Fibroblast of the conjunctiva (primary cell): ENCODE measurements around the gene SNX11.
"Not testable (repeated sequence)": the region's sequence is repeated elsewhere in the genome, so short reads cannot be mapped to it uniquely, and the experiment has no call there.

ENCODE experiments used
- DNase-seq: peaks from one replicate; pipeline ENCODE4 v3.0.0-alpha.2; 2010; ENCODE audit warnings: low read depth

Gene SNX11, protein sequence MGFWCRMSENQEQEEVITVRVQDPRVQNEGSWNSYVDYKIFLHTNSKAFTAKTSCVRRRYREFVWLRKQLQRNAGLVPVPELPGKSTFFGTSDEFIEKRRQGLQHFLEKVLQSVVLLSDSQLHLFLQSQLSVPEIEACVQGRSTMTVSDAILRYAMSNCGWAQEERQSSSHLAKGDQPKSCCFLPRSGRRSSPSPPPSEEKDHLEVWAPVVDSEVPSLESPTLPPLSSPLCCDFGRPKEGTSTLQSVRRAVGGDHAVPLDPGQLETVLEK

GRCh38 chr17:48107137-48108055, at the start of gene SNX11:
TSS of gene SNX11 (plus strand) at chr17:48107766. CDS start at chr17:48112044, 4,278 bp downstream.
- peak; percentile 59 for DNase-seq

GRCh38 chr17:48058393-48059124, 49.0 kb upstream of the SNX11 start:
- DNase-seq = no peak

GRCh38 chr17:48059125-48059668, 48.4 kb upstream of the SNX11 start:
- no peak for DNase-seq

- no peak for DNase-seq
Measured at GRCh38 chr17:48060249-48060648, 47.3 kb upstream of the SNX11 start.

DNA sequence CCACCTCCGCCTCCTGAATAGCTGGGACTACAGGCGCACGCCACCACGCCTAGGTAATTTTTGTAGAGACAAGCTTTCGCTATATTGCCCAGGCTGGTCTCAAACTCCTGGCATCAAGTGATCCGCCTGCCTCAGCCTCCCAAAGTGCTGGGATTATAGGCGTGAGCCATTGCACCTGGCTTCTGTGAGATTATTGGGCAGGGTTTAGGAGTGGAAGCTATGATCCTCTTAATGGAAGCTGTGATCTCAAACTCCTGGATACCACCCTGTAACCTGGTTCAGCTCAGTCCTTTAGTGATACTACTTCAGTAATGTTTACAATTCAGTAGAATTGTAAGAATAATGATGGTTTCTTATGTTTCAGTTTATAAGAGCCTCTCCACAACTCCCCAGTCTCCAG, 45.3 kb upstream of the SNX11 start:
- no peak for DNase-seq

DNA sequence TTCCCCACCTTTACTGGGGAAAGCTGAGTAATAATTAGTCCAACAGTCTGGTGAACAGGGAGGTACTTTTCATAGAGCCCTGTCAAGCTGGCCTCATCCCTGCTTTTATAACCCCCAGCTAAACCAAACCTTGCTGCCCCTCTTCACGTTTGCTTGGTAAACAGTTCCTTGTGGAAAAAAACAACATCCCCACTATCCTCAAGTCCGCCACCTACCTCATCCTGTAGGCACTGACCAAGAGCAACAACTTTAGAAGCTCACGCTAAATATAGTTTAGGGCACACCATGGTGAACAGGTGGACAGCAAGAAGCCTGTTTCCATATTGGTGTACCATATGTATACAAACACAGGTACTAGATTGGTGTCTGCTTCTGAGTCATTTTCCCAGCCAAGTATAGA, 42.9 kb upstream of the SNX11 start:
- DNase-seq = no peak

DNA sequence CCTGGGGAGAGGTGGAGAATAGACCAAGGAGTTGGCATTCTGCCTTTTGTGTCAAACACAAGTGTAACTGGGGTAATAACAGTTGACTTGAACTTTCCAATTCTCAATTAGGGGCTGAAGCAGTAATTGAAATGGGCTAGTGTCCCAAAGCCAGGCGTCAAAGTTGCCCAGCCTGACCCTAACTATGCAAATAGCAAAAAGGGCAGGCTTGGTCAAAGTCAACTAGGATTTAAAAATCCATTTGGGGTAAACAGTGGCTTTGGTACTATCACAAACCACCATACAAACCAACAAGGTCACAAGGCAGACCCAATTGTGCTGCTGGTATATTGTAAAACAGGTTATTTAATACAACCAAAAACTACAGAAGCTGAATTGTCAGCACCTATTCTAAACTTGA, 41.4 kb upstream of the SNX11 start:
- DNase-seq = no peak

- no peak for DNase-seq
Measured at GRCh38 chr17:48066656-48067055, 40.9 kb upstream of the SNX11 start.

DNA sequence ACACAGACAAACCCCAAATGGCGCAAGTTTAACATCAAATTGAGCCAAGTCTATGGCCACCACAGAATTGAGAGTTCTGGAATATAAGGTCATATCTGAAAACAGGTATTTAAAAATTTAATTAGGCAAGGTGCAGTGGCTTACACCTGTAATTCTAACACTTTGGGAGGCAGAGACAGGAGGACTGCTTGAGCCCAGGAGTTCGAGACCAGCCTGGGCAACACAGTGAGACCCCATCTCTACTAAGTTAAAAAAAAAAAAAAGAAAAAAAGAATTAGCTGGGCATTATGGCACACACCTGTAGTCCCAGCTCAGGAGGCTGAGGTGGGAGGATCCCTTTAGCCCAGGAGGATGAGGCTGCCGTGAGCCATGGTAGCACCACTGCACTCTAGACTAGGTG, 40.3 kb upstream of the SNX11 start:
- no peak for DNase-seq

GRCh38 chr17:48067808-48068207, 39.8 kb upstream of the SNX11 start:
- DNase-seq = not testable (repeated sequence)

DNA sequence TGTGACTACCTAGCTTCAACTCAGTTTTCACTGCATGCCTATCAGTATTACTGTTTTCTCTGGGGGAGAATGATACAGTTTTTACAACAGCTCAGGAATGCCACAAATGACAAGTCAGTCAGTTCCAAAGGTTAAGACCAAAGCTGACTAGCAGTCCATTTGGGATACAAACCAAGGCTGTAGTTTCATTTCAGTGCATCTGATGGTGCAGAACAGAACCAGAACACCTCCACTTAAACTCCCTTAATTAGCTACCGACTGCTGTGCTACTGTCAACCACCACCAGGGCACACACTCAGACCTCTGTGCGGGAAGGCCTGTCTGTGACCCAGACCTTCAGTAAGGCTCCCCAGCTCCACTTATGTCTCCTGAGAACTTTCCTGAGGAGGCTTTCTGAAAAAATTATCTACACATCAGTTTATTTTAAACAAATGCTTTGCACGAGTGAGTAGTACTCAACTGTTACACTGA, 39.0 kb upstream of the SNX11 start:
- DNase-seq = no peak

GRCh38 chr17:48070195-48070594, 37.4 kb upstream of the SNX11 start:
- DNase-seq = no peak

- no peak for DNase-seq
Measured at GRCh38 chr17:48071654-48072053, 35.9 kb upstream of the SNX11 start.

DNA sequence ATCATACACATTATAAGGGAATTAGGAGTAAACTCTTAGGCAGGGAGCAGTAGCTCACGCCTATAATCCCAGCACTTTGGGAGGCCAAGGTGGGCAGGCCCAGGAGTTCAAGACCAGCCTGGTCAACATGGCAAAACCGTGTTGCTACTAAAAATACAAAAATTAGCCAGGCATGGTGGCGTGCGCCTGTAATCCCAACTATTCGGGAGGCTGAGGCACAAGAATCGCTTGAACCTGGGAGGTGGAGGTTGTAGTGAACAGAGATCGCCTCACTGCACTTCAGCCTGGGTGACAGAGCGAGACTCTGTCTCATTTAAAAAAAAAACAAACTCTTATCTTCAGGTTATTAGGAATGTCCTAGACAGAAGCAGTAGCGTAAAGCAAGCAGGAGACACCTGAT, 34.8 kb upstream of the SNX11 start:
- DNase-seq = not testable (repeated sequence)

DNA sequence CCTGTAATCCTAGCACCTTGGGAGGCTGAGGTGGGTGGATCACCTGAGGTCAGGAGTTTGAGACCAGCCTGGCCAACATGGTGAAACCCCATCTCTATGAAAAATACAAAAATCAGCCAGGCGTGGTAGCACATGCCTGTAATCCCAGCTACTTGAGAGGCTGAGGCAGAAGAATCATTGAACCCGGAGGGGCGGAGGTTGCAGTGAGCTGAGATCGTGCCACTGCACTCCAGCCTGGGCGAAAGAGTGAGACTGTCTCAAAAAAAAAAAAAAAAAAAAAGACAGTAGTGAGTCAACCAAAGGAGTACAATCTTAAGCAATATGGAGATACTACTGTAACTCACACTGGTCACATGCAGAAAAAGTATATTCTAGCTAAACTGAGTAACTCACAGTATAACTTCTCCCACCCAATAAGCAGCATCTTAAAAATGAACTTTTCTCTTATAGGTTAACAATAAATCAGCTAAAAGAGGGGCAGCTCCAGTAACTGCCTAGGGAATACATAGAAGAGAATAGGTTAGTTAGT, 33.9 kb upstream of the SNX11 start:
- DNase-seq = not testable (repeated sequence)

- peak; percentile 75 for DNase-seq
Measured at GRCh38 chr17:48074322-48075081, 33.1 kb upstream of the SNX11 start.

- not testable (repeated sequence) for DNase-seq
Measured at GRCh38 chr17:48077152-48077551, 30.4 kb upstream of the SNX11 start.

DNA sequence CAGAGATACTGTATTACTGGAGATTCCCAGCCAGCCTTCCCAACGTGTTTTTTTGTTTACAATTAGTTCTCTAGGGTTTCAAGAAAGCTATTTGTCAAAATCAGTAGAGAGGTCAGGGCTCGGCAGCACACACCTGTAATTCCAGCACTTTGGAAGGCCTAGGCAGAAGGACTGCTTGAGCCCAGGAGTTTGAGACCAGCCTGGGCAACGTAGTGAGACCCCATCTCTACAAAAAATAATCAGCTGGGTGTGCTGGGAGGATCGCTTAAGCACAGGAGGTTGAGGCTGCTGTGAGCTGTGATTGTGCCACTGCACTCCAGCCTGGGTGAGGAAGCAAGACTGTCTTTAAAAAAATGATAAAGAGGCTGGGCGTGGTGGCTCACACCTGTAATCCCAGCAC, 25.7 kb upstream of the SNX11 start:
- DNase-seq = no peak

GRCh38 chr17:48084932-48085331, 22.6 kb upstream of the SNX11 start:
- DNase-seq = no peak

DNA sequence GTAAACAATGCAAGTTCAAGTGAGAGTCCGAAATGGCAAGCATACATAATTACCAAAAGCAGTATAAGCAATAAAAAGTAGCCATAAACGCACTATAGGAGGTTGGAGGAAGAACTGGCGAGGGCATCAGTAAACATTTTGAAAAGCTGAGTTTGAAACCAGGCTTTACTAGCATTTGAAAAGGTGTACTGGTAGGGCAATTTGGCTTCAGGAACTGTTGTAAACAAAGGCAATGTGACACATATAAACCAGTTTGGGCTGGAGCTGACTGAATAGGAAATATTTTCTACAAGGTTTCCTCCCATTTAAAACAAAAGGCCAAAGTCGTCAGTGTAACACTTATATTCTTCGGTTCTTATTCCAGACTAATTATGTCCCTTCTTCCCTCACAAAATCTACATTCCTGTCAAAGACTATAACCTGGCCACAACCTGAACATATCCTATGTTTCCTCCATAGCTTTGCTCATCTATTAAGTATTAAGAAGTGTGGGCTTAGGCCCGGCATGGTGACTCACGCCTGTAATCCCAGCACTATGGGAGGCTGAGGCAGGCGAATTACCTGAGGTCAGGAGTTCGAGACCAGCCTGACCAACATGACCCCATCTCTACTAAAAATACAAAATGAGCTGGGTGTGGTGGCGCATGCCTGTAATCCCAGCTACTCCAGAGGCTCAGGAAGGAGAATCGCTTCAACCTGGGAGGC, 14.1 kb upstream of the SNX11 start:
- no peak for DNase-seq

DNA sequence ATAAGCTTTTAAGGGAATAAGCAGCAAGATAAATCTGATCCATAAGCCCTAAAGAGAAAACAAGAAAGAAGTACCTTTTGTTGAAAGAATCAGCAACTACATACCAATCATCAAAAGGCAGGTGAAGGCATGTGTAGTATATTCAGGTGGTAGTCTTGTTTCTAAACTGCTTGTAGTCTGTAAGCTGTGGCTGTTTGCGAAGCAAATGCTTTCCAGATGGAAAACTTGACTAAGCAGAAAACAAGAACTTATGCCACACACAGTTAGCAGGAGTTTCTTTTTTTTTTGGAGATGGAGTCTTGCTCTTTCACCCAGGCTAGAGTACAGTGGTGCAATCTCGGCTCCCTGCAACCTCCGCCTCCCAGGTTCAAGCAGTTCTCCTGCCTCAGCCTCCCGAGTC, 12.0 kb upstream of the SNX11 start:
- no peak for DNase-seq
